ENCODE data around the gene COA3. TPM values are rescaled to one million over a fixed set of nuclear protein-coding genes. Genes with fewer than 3 reads are reported as not detected.

The COA3 gene
- total and polyA plus RNA-seq, 4 donors, result 62.3 to 294 (median 103) TPM

DNA sequence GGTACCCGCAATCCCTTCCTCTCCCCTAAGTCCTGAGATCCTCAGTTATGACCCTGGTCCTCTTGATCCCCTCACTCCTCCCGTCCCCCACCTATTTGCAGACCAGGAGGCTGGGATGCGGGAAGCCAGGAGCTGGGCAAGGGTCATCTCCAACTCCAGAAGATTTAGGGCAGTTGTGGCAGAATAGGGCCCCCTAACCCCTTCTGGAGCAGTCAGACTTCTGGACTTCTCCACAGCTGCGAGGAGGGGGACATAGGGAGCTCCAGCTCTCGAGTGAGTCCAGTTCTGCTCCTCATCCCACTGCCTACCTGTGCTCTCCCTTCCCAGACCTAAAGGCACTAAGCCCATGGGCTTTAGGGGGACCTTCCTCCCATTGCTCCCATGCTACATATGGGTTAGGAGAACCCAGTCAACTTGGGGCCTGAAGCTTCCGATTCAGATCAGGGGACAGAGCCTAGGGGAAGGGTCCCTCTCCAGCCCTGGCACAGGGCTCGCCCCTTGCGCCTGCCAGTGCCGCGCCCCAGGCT, 16.8 kb downstream of the COA3 start:
- Histone ChIP-seq H3K4me1 (ENCODE audit: control insufficient read depth in 4 of 4, insufficient read depth in 4 of 4, low read length in 3 of 4) (peaks cover 4 to 16% (median 10%) of the 10 kb centered on the region in 4 donors), H3K36me3 (ENCODE audit: control insufficient read depth in 4 of 4, insufficient read depth in 3 of 4, low read depth in 1 of 4, low read length in 3 of 4) (peaks cover 2 to 28% (median 12%) of the 10 kb centered on the region in 4 donors), H3K9me3 (ENCODE audit: control insufficient read depth in 4 of 4, low read length in 3 of 4) (no peaks in the 10 kb centered on the region), H3K9ac (ENCODE audit: low read depth in 1 of 2, low read length in 2 of 2) (no peak overlapping the region), H3K4me3 (ENCODE audit: low read depth in 1 of 3, low read length in 3 of 3) (no peak overlapping the region), H3K27me3 (ENCODE audit: control insufficient read depth in 4 of 4, insufficient read depth in 4 of 4, low read length in 3 of 4) (peaks cover 0 to 6% (median 0%) of the 10 kb centered on the region in 4 donors), H3K27ac (ENCODE audit: low read depth in 1 of 2, low read length in 2 of 2) (no peak overlapping the region)
- 23% methylated on average over 10 of the region's 10 CpGs for WGBS
- TF ChIP-seq EGR1 (IDR thresholded peaks at IDR 0.05; ENCODE audit: low read depth in 2 of 2), result no peak
- TF ChIP-seq RAD21 (IDR thresholded peaks at IDR 0.05), result no peak
- TF ChIP-seq, protein P1, sequence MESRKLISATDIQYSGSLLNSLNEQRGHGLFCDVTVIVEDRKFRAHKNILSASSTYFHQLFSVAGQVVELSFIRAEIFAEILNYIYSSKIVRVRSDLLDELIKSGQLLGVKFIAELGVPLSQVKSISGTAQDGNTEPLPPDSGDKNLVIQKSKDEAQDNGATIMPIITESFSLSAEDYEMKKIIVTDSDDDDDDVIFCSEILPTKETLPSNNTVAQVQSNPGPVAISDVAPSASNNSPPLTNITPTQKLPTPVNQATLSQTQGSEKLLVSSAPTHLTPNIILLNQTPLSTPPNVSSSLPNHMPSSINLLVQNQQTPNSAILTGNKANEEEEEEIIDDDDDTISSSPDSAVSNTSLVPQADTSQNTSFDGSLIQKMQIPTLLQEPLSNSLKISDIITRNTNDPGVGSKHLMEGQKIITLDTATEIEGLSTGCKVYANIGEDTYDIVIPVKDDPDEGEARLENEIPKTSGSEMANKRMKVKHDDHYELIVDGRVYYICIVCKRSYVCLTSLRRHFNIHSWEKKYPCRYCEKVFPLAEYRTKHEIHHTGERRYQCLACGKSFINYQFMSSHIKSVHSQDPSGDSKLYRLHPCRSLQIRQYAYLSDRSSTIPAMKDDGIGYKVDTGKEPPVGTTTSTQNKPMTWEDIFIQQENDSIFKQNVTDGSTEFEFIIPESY (IDR thresholded peaks at IDR 0.05), result no peak
- TF ChIP-seq, protein P2, sequence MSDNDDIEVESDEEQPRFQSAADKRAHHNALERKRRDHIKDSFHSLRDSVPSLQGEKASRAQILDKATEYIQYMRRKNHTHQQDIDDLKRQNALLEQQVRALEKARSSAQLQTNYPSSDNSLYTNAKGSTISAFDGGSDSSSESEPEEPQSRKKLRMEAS (IDR thresholded peaks at IDR 0.05), result no peak
- no peak for TF ChIP-seq FOXA2 (IDR thresholded peaks at IDR 0.05)
- no peak for TF ChIP-seq SP1 (IDR thresholded peaks at IDR 0.05)
- TF ChIP-seq HNF4A (conservative IDR thresholded peaks at IDR 0.05), result no peak
- no peak for TF ChIP-seq RXRA (IDR thresholded peaks at IDR 0.05)
- TF ChIP-seq, protein P3, sequence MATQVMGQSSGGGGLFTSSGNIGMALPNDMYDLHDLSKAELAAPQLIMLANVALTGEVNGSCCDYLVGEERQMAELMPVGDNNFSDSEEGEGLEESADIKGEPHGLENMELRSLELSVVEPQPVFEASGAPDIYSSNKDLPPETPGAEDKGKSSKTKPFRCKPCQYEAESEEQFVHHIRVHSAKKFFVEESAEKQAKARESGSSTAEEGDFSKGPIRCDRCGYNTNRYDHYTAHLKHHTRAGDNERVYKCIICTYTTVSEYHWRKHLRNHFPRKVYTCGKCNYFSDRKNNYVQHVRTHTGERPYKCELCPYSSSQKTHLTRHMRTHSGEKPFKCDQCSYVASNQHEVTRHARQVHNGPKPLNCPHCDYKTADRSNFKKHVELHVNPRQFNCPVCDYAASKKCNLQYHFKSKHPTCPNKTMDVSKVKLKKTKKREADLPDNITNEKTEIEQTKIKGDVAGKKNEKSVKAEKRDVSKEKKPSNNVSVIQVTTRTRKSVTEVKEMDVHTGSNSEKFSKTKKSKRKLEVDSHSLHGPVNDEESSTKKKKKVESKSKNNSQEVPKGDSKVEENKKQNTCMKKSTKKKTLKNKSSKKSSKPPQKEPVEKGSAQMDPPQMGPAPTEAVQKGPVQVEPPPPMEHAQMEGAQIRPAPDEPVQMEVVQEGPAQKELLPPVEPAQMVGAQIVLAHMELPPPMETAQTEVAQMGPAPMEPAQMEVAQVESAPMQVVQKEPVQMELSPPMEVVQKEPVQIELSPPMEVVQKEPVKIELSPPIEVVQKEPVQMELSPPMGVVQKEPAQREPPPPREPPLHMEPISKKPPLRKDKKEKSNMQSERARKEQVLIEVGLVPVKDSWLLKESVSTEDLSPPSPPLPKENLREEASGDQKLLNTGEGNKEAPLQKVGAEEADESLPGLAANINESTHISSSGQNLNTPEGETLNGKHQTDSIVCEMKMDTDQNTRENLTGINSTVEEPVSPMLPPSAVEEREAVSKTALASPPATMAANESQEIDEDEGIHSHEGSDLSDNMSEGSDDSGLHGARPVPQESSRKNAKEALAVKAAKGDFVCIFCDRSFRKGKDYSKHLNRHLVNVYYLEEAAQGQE (IDR thresholded peaks at IDR 0.05), result no peak
- TF ChIP-seq, protein P4, sequence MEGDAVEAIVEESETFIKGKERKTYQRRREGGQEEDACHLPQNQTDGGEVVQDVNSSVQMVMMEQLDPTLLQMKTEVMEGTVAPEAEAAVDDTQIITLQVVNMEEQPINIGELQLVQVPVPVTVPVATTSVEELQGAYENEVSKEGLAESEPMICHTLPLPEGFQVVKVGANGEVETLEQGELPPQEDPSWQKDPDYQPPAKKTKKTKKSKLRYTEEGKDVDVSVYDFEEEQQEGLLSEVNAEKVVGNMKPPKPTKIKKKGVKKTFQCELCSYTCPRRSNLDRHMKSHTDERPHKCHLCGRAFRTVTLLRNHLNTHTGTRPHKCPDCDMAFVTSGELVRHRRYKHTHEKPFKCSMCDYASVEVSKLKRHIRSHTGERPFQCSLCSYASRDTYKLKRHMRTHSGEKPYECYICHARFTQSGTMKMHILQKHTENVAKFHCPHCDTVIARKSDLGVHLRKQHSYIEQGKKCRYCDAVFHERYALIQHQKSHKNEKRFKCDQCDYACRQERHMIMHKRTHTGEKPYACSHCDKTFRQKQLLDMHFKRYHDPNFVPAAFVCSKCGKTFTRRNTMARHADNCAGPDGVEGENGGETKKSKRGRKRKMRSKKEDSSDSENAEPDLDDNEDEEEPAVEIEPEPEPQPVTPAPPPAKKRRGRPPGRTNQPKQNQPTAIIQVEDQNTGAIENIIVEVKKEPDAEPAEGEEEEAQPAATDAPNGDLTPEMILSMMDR (IDR thresholded peaks at IDR 0.05; ENCODE audit: low read depth, low read length, missing input control), result no peak
- no peak for TF ChIP-seq HNF4G (IDR thresholded peaks at IDR 0.05)
- TF ChIP-seq YY1 (IDR thresholded peaks at IDR 0.05), result no peak
- TF ChIP-seq, protein P5, sequence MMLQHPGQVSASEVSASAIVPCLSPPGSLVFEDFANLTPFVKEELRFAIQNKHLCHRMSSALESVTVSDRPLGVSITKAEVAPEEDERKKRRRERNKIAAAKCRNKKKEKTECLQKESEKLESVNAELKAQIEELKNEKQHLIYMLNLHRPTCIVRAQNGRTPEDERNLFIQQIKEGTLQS (IDR thresholded peaks at IDR 0.05), result no peak
- TF ChIP-seq JUND (IDR thresholded peaks at IDR 0.05), result no peak
- no peak for TF ChIP-seq GABPA (IDR thresholded peaks at IDR 0.05 in 1 of 2, conservative IDR thresholded peaks at IDR 0.05 in 1 of 2)
- no peak for TF ChIP-seq FOXA1 (IDR thresholded peaks at IDR 0.05)
- no peak for TF ChIP-seq TAF1 (conservative IDR thresholded peaks at IDR 0.05)
- no peak for TF ChIP-seq NR2F2 (IDR thresholded peaks at IDR 0.05)
- no peak for DNase-seq (ENCODE audit: low spot score)
